Activated naive CD8-positive, alpha-beta T cell treated with anti-CD3 and anti-CD28 coated beads, Interleukin-2, amount 50 U/mL, for 16 hours (primary cell): Measurements from ENCODE around the gene VILL.

Experiments used
- DNase-seq: peaks from one replicate; pipeline ENCODE4 v3.0.0-alpha.2; 2020; ENCODE audit warnings: low read depth, low spot score

VILL gene

DNA sequence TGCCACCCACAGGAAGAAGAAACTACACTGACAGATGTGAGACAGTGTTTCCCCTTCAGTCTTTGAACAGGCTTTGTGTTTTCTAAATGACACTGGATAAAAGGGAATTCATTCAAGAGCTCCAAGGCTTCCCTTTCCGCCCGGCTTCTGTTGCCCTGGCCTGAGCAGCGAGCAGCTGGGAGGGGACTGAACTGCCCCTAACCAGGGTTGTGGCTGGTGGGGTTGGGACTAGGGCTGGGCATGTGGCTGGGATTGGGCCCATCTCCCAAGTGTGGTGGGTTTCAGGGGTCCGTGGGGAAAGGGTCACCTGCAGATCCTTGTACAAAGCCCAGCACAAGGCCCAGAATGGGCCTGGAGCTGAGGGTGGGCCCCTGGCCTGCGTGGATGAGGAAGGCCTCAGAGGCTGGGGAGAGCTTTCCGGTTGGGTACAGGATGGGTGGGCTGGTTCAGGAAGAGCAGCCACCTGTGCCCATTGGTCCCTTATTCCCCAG, 10.4 kb downstream of the VILL start:
- DNase-seq, result no peak

- DNase-seq, result no peak
These were observed 11.0 kb downstream of the VILL start for GRCh38 chr3:38001456-38002081.

GRCh38 chr3:38002291-38002876, 11.8 kb downstream of the VILL start:
- DNase-seq, result no peak

DNA sequence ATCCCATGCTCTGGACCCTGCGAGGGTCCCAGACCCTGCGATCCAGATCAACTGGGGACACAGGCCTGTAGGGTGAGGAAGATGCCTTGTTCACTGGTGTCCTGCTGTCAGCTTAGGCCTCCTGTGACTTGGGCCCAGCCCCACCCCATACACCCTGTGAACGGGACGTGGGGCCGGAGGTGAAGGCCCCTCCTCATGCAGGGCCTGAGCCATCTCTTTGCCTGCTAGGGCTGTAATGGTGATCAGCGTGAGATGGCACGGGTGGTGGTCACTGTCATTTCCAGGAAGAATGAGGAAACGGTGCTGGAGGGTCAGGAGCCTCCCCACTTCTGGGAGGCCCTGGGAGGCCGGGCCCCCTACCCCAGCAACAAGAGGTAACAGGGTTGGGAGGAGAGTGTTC, 12.4 kb downstream of the VILL start:
- no peak for DNase-seq

GRCh38 chr3:38003371-38003816, 12.8 kb downstream of the VILL start:
- DNase-seq, result no peak

DNA sequence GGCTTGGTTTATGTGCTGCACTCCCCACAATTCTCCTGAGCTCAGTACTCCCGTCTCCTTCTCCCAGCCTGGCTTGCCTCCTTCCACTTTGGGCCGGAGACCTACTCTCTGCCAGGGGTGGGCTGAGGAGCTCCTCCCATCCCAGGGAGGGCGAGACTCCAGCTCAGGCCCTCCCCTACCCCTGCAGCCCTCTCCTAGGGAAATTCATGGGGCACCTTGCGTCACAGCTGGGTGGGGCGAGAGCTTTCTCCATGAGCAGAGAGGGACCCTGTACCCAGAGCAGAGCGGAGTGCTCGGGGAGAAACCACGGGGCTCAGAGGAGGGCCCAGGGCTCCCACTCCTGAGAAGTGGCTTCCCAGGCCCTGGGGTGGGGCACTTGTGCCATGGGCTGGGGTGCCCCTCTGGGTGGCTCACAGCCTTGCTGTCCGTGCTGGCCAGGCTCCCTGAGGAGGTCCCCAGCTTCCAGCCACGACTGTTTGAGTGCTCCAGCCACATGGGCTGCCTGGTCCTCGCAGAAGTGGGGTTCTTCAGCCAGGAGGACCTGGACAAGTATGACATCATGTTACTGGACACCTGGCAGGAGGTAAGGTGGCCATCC, 13.3 kb downstream of the VILL start:
- no peak for DNase-seq

DNA sequence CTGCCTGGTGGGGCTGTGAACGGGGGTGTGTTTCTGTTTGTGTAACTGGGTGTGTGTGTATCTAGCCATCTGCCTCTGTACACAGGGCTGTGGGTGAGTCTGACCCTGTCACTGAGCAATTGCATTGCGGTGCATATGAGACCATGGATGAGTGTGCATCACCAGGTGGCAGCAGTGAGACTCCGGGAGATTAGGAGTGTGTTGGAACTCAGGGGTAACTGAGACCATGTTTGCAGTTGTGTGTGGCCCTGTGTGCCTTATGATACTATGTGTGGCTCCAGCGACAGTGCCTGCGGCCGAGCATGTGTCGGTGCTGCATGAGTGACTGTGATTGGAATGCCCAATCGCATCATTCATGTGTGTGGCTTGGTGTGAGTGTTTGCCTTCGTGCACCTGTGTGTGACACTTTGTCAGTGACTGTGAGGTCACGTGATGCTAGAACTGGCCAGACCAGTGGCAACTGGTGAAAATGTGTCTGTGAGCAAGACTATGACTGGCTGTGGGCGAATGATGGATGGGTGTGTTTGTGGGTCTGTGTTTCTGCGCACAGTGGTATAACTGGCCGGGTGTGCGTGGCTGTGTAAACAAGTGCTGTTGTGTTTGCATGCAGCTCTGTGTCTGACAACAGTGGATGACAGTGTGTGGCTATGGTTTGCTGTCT, 14.0 kb downstream of the VILL start:
- DNase-seq, result no peak

- DNase-seq, result no peak
These were observed 14.8 kb downstream of the VILL start for GRCh38 chr3:38005076-38006020.

DNA sequence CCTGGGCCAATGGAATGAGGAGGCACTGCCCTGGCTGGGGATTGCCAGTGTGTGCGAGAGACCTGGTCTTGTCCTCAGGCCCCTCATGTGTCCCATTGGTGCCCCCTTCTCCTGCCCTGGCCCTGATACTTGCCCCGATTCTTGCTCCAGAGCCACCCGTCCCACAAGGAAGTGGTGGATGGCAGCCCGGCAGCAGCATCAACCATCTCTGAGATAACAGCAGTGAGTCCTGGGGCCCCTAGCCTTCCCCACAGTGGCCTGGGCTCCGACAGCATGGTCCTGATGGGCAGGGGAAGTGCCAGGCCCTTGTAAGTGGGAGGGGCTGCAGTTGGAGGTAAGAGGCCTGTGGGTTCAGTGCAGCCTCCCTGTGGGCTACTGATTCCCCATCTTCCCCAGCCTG, 15.4 kb downstream of the VILL start:
- DNase-seq, result no peak

GRCh38 chr3:38006445-38006995, 15.9 kb downstream of the VILL start:
- no peak for DNase-seq

- no peak for DNase-seq
These were observed 17.1 kb downstream of the VILL start for GRCh38 chr3:38007754-38008090.

GRCh38 chr3:38008191-38008701, 17.7 kb downstream of the VILL start:
- DNase-seq, result no peak

- DNase-seq, result no peak
These were observed 18.5 kb downstream of the VILL start for GRCh38 chr3:38008971-38009580.

DNA sequence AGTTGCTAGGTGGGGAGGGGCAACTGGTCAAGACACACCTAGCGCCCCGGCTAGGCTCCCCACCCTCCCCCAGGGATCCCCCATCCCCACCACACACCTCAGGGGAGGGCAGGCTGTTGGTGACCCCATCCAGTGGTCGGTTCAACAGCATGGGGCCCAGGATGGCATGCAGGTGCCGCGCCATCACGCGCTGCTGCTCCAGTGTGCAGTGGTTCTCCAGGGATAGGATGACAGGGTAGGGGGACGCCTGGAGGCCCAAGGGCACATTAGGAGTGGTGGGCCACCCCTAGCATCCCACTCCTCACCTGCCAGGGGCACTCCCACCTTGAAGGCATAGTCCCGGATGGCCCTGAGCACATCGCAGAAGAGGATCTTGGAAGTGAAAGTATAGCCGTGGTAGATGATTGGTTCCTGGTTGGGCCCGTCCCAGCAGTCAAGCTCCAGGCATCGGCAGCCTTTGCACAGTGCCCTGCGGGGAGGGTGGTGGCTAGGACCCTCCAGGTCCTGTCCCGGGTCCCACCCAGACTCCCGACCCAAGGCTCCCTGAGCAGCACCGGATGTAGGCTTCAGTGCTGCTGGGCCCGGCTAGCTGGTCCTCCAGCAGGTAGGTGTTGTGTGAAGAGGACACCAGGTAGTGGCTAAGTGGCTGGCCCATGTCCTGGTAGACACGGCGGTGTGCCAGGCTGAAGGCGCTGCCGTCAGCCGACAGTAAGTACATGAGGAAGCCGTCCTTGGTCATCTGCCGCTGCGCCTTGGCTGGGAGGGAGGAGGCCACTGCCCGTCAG, 19.4 kb downstream of the VILL start:
- no peak for DNase-seq

- no peak for DNase-seq
These were observed 20.5 kb downstream of the VILL start for GRCh38 chr3:38011111-38011510.

GRCh38 chr3:38015485-38015884, 24.9 kb downstream of the VILL start:
- no peak for DNase-seq

- DNase-seq, result no peak
These were observed 25.4 kb downstream of the VILL start for GRCh38 chr3:38015984-38016383.

DNA sequence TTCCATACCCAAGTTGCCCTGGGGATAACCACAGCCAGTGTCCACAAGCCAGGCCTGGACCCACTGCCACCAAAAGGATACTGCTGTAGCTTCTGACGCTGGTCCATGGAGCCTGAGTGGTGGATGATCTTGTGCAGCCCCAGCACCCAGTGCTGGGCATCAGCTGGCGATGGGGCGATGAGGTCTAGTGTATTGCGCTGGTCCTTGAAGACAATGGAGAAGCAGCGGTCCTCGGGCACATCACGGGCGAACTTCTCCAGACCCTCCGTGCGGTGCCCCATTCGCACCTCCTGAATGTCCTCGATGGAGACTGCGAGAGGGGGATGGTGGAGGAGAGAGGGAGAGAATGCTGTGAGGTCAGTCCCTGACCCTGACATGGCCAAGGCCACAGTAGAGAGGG, 25.8 kb downstream of the VILL start:
- no peak for DNase-seq

- DNase-seq, result no peak
These were observed 26.4 kb downstream of the VILL start for GRCh38 chr3:38016847-38017444.
